CD1c-positive myeloid dendritic cell (primary cell): Measurements from ENCODE around the gene CHRDL2.
A peak's percentile ranks its signal among the peaks of the same experiment; 100 is the strongest.

Experiments used
- DNase-seq: peaks from one replicate; pipeline ENCODE4 v3.0.0-alpha.2; 2016; ENCODE audit errors: extremely low spot score

Gene CHRDL2

GRCh38 chr11:74710281-74710938 is 20.8 kb downstream of the CHRDL2 start:
- no peak for DNase-seq

- DNase-seq: no peak
Measured at GRCh38 chr11:74709175-74709574, 22.1 kb downstream of the CHRDL2 start.

DNA sequence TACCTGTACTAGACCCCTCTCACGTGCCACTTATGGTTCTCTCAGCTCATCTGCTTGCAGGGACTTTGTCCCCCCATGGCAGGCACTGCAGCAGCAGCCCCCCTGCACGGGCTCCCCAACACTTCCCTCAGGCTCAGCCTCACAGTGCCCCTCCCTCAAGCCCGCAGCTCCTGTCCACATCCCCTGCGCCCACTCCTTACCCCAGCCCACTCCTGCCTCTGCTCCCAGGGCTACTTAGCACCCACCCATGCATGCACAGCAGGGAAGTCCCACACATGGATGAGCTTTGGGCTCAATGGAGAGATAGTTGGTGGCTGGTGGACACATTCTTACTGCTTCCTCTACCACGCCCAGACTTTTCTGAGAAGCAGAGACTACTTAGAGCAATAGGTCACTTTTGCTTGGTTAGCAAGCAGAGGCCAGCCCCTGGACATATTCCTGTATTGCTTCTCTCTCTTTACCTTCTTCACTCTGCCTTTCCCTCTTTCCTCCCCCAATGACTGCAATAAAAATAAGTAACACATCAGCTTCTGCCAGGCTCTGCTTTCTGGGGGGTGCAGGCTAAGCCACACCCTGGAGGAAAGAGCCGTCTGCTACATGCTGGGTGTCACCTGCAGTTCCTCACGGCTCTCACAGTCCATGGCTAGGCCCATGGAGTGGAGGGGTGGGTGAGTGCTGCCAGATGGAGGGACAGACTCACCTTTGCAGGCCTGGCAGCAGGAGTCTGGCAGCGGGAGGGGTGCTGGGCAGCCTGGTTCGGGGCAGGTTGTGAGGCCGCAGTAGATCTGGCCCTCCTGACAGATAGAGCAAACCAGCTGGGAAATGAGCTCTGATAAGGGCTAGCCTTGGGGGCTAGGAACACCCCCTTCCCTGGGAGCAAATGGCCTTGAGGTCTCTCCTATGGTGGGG is 23.4 kb downstream of the CHRDL2 start:
- DNase-seq: no peak

DNA sequence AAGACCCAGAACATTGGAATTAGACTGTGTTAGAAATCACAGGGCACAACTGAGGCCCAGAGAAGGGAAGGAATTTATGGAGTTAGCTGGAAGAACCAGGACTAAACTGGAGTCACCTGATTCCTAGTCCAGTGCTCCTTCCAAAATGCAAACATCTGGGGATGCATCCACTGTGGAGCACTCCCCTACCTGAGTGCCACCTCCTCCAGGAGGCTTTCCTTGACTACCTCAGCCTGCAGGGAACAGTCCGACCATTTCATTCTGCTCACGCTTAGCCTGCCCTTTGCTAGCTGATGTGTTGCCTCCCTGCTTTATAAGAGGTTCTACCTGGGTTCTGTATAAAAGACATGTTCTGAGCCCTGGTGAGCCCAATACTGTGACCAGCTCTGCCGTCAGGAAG is 24.0 kb downstream of the CHRDL2 start:
- DNase-seq: no peak

DNA sequence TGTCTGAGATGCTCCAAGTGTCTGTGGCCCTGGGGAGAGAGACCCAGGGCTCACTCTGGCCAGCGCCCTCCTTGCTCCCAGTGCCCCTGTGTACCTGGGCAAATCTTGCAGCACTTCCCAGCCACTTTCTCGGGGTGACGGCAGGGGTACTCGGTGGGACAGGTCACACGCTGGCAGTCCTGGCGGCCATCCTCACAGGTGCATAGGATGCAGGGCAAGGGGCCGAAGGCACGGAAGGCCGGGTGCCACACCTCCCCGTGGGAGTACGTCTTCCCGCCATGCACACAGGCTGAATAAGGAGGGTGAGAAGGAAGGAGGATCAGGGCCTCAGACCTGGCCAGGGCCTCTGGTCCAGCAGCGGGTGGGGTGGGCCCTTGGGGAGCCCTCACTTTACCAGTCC is 28.0 kb downstream of the CHRDL2 start:
- no peak for DNase-seq

- DNase-seq: peak; percentile 75
Measured at GRCh38 chr11:74702383-74703007, 28.7 kb downstream of the CHRDL2 start.

DNA sequence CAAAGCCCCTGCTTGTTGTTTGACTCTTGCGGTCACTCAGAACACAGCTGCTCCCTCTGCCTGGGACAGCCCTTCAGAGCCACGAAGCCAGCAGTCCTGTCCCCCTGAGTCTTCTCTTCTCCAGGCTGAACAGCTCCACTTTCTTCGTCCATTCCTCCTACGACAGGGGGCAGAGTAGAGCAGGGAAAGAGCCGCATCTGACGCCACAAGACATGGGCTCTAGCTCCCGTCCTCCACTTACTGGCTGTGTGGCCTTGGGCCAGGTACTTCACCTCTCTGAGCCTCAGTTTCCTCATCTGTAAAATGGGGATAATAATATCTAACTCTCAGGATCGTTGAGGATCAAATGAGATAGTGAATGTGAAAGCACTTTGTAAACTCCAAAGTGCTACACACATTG is 29.9 kb downstream of the CHRDL2 start:
- DNase-seq: no peak

GRCh38 chr11:74699615-74700396 is 31.4 kb downstream of the CHRDL2 start:
- no peak for DNase-seq

- DNase-seq: no peak
Measured at GRCh38 chr11:74697722-74698121, 33.5 kb downstream of the CHRDL2 start.

GRCh38 chr11:74696939-74697675 is 34.1 kb downstream of the CHRDL2 start:
- peak; percentile 2 for DNase-seq

DNA sequence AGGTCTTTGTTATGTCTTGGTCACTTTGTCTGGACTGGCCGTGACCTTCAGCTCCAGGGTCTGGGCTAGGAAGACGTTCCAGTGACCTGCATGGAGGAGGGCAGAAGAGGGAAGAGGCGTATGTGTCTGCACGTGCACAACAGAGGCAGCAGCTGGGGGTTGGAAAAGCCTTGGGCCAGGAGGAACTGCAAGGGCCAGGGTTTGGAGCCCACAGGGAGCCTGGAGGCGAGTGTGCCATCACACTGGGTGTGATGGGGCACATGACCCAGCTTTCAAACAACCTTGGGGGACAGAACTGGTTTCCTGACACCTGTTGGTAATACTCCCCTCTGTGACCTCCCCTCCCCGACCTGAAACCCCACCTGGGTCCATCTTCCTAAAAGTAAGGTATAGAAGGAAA is 34.7 kb downstream of the CHRDL2 start:
- DNase-seq: no peak

DNA sequence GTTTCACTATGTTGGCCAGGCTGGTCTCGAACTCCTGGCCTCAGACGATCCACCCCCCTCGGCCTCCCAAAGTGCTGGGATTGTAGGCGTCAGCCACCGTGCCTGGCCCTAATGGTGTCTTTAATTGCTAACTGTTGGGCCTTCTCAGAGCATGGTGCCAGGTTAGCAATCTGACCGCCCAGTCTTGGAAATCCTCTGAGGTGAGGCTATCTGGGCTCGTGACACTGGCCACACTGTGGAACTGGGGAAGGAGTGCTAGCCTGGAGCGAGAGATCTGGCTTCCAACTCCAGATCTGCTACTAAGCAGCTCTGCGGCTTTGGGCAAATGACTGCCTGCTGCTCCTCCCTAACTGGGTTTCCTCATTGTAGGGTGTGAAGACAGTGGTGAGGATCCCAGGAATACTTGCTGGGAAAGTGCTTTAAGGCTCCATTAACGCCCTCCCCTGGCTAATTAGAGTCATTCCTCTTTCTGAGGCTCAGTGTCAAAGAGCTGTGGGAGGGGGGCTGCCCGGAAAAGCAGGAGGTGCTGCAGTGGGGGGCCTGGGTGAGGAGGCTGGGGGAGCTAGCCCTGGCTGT is 35.4 kb downstream of the CHRDL2 start:
- no peak for DNase-seq

GRCh38 chr11:74694136-74694930 is 36.9 kb downstream of the CHRDL2 start:
- DNase-seq: no peak

DNA sequence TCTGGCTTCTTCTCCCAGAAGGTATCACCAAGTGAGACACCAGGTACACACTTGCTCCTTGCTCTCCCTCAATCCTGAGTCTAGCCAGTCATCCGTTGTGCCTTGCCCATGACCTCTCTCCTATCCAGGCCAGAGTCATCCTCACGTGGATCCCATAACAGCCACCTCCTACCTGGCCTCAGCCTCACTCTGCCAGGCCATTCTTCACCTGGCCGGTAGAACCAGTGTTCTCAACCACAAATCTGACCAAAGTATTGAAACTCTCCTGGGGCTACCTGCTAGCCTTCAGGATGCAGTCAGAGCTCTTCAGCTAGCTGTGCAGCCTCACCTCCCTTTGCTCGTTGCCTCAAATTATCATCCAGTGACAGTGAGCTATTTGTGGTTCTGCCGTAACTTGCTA is 37.7 kb downstream of the CHRDL2 start:
- DNase-seq: no peak

DNA sequence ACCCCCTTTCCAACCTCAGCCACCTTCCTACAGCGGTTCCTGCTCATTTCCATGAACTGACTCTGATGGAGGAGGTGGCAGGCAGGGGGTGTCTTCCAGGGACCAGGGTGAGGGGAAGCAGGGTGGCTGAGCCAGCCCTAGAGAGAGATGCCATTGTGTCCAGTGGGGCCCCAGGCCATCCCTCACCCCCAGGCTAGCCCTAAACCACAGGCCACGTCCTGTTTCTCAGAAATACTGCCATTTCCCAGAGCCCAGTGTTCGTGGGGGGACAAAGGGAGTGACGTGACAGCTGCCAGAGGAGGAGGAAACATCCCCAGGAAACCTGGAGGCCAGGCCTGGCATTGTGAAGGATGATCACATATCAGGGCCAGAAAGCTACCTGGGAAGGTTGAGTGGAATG is 39.5 kb downstream of the CHRDL2 start:
- no peak for DNase-seq

GRCh38 chr11:74689666-74690065 is 41.6 kb downstream of the CHRDL2 start:
- DNase-seq: no peak

DNA sequence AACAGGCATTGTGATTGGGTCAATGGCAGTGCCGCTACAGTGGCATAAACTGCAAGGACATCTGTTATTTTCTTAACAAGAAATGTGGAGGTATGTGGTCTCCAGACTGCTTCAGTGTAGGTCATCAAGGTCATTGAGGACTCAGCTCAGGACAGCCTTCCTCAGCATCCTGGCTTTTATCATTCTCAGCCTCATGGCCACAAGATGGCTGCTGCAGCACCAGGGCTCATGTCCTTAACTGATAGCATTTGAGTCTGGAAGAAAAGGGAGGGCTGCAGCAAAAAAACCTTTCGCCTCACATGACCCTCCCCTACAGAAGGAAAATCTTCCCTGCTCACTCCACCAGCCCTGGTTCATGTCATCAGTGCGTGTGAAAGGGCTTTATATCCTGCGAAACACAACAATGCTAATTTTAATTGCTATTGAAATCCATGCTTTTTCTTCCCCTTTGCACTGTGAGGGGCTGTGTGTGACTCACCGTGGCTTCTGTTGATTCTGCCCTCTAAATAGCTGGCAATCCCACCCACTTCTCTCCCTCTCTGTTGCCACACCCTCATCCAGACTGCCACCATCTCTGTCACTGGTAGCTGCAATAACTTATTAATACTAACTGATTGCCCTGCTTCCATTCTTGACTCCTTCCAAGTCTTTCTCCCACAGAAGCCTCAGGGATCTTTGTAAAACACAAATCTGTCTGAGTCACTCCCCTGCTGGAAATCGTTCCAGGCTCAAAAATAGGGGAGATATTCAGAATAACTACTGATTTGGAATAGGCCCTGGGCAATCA is 43.8 kb downstream of the CHRDL2 start:
- peak; percentile 53 for DNase-seq

GRCh38 chr11:74686792-74687191 is 44.4 kb downstream of the CHRDL2 start:
- peak; percentile 72 for DNase-seq

- peak; percentile 94 for DNase-seq
Measured at GRCh38 chr11:74685905-74686304, 45.3 kb downstream of the CHRDL2 start.
